ENCODE measurements around the gene RPL13.

DNA sequence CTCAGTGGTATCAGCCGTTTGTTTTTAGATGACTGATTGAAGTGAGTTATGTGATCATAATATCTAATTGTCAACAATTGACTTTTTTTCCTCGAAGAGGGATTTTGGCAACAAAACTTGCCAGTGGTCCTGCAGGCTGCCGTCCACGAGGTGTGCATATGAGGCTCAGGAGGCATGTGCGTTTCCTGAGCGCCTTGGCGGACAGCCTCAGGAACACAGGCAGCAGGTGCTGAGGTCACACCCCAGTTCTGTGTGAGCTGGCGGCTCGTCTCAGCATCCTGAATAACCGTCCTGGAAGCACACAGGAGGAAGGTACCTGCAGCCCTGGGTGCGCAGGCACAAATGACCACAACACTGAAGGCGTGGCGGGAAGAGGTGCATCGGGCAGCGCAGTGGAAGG is 40.6 kb upstream of the RPL13 start:
- TF ChIP-seq, protein P1, sequence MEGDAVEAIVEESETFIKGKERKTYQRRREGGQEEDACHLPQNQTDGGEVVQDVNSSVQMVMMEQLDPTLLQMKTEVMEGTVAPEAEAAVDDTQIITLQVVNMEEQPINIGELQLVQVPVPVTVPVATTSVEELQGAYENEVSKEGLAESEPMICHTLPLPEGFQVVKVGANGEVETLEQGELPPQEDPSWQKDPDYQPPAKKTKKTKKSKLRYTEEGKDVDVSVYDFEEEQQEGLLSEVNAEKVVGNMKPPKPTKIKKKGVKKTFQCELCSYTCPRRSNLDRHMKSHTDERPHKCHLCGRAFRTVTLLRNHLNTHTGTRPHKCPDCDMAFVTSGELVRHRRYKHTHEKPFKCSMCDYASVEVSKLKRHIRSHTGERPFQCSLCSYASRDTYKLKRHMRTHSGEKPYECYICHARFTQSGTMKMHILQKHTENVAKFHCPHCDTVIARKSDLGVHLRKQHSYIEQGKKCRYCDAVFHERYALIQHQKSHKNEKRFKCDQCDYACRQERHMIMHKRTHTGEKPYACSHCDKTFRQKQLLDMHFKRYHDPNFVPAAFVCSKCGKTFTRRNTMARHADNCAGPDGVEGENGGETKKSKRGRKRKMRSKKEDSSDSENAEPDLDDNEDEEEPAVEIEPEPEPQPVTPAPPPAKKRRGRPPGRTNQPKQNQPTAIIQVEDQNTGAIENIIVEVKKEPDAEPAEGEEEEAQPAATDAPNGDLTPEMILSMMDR (IDR thresholded peaks at IDR 0.05) = no peak
- TF ChIP-seq EZH2 (IDR thresholded peaks at IDR 0.05) = no peak

All from neural progenitor cell (in vitro differentiated cells).